Neural progenitor cell (in vitro differentiated cells): ENCODE measurements around the gene SLC17A8. TPM values are rescaled to one million over a fixed set of nuclear protein-coding genes. Genes with fewer than 3 reads are reported as not detected.

Experiments used
- DNase-seq: peaks from one replicate; pipeline ENCODE4 v3.0.0-alpha.2; 2016; ENCODE audit warnings: low spot score
- H2AFZ ChIP-seq: fragments of 200-600 bp; sonication (generic); replicated peaks from 2 replicates; pipeline ENCODE4 v1.6.1; 2016; ENCODE audit warnings: antibody characterized with exemption
- H3F3A ChIP-seq: fragments of 200-600 bp; sonication (generic); 2 replicates; pipeline ENCODE4 v1.6.1; 2016; ENCODE audit warnings: antibody characterized with exemption, low read depth
- H3K27ac ChIP-seq: fragments of 200-600 bp; sonication (generic); 2 replicates; pipeline ENCODE4 v1.5.1; 2016; ENCODE audit warnings: mild to moderate bottlenecking
- H3K27me3 ChIP-seq: fragments of 200-600 bp; sonication (generic); 2 replicates; pipeline ENCODE4 v1.6.1; 2016; ENCODE audit warnings: mild to moderate bottlenecking, moderate library complexity
- H3K36me3 ChIP-seq: fragments of 200-600 bp; sonication (generic); 2 replicates; pipeline ENCODE4 v1.5.1; 2016
- H3K4me1 ChIP-seq: fragments of 200-600 bp; sonication (generic); 2 replicates; pipeline ENCODE4 v1.6.1; 2016; ENCODE audit warnings: mixed run types
- H3K4me2 ChIP-seq: fragments of 200-600 bp; sonication (generic); 2 replicates; pipeline ENCODE4 v1.6.1; 2016
- H3K4me3 ChIP-seq: fragments of 200-600 bp; sonication (generic); 2 replicates; pipeline ENCODE4 v1.5.1; 2016
- H3K79me2 ChIP-seq: fragments of 200-600 bp; sonication (generic); 2 replicates; pipeline ENCODE4 v1.6.1; 2016; ENCODE audit warnings: low read depth
- H3K9ac ChIP-seq: fragments of 200-600 bp; sonication (generic); 2 replicates; pipeline ENCODE4 v1.6.1; 2016
- H3K9me3 ChIP-seq: fragments of 200-600 bp; sonication (generic); 2 replicates; pipeline ENCODE4 v1.5.1; 2016; ENCODE audit warnings: low read depth
- H4K20me1 ChIP-seq: fragments of 200-600 bp; sonication (generic); 2 replicates; pipeline ENCODE4 v1.6.1; 2016; ENCODE audit warnings: low read depth
- H3K27ac Mint-ChIP-seq: 3 replicates; pipeline ENCODE4 v1.8.0; 2021; ENCODE audit warnings: mixed read lengths
- H3K27me3 Mint-ChIP-seq: 2 replicates; pipeline ENCODE4 v1.8.0; 2022; ENCODE audit warnings: low read depth, mild to moderate bottlenecking, inconsistent platforms, moderate library complexity, mixed read lengths; ENCODE audit not compliant: insufficient read depth
- H3K36me3 Mint-ChIP-seq: 3 replicates; pipeline ENCODE4 v1.8.0; 2021; ENCODE audit warnings: mixed read lengths
- H3K4me1 Mint-ChIP-seq: 3 replicates; pipeline ENCODE4 v1.8.0; 2021; ENCODE audit warnings: mixed read lengths
- H3K4me3 Mint-ChIP-seq: 3 replicates; pipeline ENCODE4 v1.8.0; 2021; ENCODE audit warnings: mild to moderate bottlenecking, moderate library complexity, mixed read lengths
- H3K9me3 Mint-ChIP-seq: 3 replicates; pipeline ENCODE4 v1.8.0; 2020; ENCODE audit warnings: mixed read lengths
- EZH2 ChIP-seq: fragments of 200-600 bp; sonication (generic); IDR thresholded peaks from 2 replicates; pipeline ENCODE4 v1.6.1; 2017; ENCODE audit warnings: antibody characterized with exemption, mild to moderate bottlenecking, moderate library complexity
- EZH2phosphoT487 ChIP-seq: fragments of 200-600 bp; sonication (generic); IDR thresholded peaks from 2 replicates; pipeline ENCODE4 v1.6.1; 2017; ENCODE audit warnings: antibody characterized with exemption
- total RNA-seq: library from RNA; depleted of rRNA; stranded (reverse); fragments of >200 nt; gene quantifications from 2 replicates; pipeline ENCODE4 v1.2.3, GENCODE V29; 2015; ENCODE audit warnings: low replicate concordance
- TF ChIP-seq, protein P1 (sequence below): fragments of 200-600 bp; sonication (generic); IDR thresholded peaks from 2 replicates; pipeline ENCODE4 v1.5.1; 2017; ENCODE audit warnings: antibody characterized with exemption, mild to moderate bottlenecking

The SLC17A8 gene
- total RNA-seq, 1 donor from 2014 or later = not detected

DNA sequence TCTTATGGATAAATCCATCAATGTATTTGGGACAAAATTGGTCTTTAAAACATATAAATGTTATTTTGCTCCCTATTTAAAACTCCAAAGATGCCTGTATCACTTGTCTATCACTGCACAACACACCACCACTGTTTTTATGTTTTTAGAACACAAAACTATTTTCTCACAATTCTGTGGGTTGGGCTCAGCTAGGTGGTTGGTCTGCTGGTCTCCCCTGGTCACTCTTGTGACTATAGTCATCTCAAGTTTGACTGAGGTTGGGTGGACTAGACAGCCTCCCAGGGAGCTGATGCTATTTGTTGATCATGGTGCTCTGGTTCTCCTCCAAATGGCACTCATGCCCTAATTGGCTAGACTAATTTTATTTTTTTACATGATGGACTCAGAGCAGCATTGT is 77.3 kb downstream of the SLC17A8 start:
- H4K20me1 ChIP-seq = no peaks in the 10 kb centered on the region
- no peak overlapping the region for H2AFZ ChIP-seq
- H3K79me2 ChIP-seq = no peaks in the 10 kb centered on the region
- no peaks in the 10 kb centered on the region for H3K4me1 Mint-ChIP-seq
- no peak overlapping the region for H3K27ac ChIP-seq
- H3K27ac Mint-ChIP-seq = no peak overlapping the region
- TF ChIP-seq EZH2phosphoT487 = no peak
- TF ChIP-seq, protein P1, sequence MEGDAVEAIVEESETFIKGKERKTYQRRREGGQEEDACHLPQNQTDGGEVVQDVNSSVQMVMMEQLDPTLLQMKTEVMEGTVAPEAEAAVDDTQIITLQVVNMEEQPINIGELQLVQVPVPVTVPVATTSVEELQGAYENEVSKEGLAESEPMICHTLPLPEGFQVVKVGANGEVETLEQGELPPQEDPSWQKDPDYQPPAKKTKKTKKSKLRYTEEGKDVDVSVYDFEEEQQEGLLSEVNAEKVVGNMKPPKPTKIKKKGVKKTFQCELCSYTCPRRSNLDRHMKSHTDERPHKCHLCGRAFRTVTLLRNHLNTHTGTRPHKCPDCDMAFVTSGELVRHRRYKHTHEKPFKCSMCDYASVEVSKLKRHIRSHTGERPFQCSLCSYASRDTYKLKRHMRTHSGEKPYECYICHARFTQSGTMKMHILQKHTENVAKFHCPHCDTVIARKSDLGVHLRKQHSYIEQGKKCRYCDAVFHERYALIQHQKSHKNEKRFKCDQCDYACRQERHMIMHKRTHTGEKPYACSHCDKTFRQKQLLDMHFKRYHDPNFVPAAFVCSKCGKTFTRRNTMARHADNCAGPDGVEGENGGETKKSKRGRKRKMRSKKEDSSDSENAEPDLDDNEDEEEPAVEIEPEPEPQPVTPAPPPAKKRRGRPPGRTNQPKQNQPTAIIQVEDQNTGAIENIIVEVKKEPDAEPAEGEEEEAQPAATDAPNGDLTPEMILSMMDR = no peak
- TF ChIP-seq EZH2 = no peak
- no peak overlapping the region for H3K9ac ChIP-seq
- H3K36me3 Mint-ChIP-seq = no peaks in the 10 kb centered on the region
- no peak overlapping the region for H3K4me2 ChIP-seq
- DNase-seq = no peak
- H3K4me3 Mint-ChIP-seq = no peak overlapping the region
- peaks cover 5% of the 10 kb centered on the region for H3K27me3 Mint-ChIP-seq
- peaks cover 2% of the 10 kb centered on the region for H3K9me3 Mint-ChIP-seq
- no peak overlapping the region for H3K4me3 ChIP-seq
- H3F3A ChIP-seq = no peaks in the 10 kb centered on the region
- no peaks in the 10 kb centered on the region for H3K27me3 ChIP-seq
- no peaks in the 10 kb centered on the region for H3K4me1 ChIP-seq
- H3K9me3 ChIP-seq = no peaks in the 10 kb centered on the region
- no peaks in the 10 kb centered on the region for H3K36me3 ChIP-seq

DNA sequence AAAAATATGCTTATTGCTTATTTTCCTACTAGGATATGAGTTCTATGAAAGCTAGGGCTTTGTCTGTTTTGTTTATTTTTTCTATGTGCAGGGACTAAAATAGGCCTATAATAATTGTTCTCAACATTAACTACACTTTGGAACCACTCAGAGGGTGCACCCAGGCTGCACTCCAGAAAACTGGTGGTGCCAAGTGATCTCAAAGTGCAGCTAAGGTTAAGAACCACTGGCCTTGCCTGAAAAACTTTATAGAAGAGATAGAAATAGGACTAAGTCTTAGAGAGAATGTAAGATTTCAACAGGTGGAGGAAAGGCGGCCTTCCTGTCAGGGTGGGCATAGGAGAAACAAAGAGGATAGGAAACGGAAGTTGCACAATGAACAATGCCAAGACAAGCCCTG is 79.1 kb downstream of the SLC17A8 start:
- H3F3A ChIP-seq = no peaks in the 10 kb centered on the region
- no peak overlapping the region for H3K27ac ChIP-seq
- DNase-seq = no peak
- no peak overlapping the region for H3K4me2 ChIP-seq
- H2AFZ ChIP-seq = no peak overlapping the region
- no peaks in the 10 kb centered on the region for H3K36me3 ChIP-seq
- Mint-ChIP-seq H3K27ac (no peak overlapping the region), H3K4me3 (no peak overlapping the region), H3K36me3 (no peaks in the 10 kb centered on the region), H3K27me3 (peaks cover 5% of the 10 kb centered on the region), H3K9me3 (no peaks in the 10 kb centered on the region), H3K4me1 (no peaks in the 10 kb centered on the region)
- no peak overlapping the region for H3K4me3 ChIP-seq
- no peaks in the 10 kb centered on the region for H3K9me3 ChIP-seq
- TF ChIP-seq, protein P1 = no peak
- no peaks in the 10 kb centered on the region for H4K20me1 ChIP-seq
- H3K9ac ChIP-seq = no peak overlapping the region
- no peaks in the 10 kb centered on the region for H3K79me2 ChIP-seq
- no peaks in the 10 kb centered on the region for H3K4me1 ChIP-seq
- no peaks in the 10 kb centered on the region for H3K27me3 ChIP-seq

DNA sequence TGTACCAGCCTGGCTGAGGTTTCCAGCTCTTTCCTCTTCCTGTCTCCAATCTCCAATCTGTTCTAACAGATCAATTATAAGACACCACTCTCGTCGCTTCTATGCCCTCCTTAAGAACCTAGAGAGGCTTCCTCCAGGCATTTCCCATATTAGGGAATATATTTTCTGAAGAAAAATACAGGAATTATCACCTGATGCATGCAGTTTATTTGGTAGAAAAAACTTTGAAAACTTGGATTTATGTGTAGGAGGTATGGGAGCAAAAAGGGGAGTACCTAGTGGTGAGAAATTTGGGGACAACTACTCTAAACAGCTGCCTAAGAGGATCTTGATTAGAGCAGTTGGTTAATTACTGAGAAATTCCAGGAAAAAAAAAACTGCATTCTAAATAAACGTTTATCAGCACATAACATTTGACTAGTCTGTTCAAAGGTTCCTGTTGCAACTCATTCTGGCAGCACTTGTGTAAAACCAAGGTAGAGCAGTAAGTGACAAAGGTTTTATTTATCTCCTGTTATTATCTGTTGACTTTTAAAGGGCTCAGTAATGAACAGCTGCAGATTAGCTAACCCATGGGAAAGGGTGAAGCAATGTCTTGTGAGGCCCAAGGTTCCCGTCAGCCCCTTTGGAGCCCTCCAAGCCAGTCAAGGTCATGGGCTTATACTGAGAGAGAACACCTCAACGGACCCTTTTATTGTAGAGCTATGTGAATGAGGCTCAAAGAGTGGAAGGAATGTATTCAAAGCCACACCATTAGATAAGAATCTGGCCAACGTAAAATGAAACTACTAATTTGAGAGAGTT is 80.4 kb downstream of the SLC17A8 start:
- Histone ChIP-seq H3K9me3 (no peaks in the 10 kb centered on the region), H3F3A (no peaks in the 10 kb centered on the region), H3K27ac (no peak overlapping the region), H3K79me2 (no peaks in the 10 kb centered on the region), H3K27me3 (no peaks in the 10 kb centered on the region), H3K36me3 (no peaks in the 10 kb centered on the region), H2AFZ (no peak overlapping the region), H3K4me1 (no peaks in the 10 kb centered on the region), H4K20me1 (no peaks in the 10 kb centered on the region), H3K9ac (no peak overlapping the region), H3K4me3 (no peak overlapping the region), H3K4me2 (no peak overlapping the region)
- Mint-ChIP-seq H3K9me3 (no peaks in the 10 kb centered on the region), H3K27me3 (no peaks in the 10 kb centered on the region), H3K4me1 (no peaks in the 10 kb centered on the region), H3K36me3 (no peaks in the 10 kb centered on the region), H3K27ac (no peak overlapping the region), H3K4me3 (no peak overlapping the region)
- TF ChIP-seq EZH2phosphoT487 = no peak
- no peak for TF ChIP-seq EZH2
- TF ChIP-seq, protein P1 = no peak
- no peak for DNase-seq
